Testis (tissue), 3 donors: ENCODE results near the gene KIF2A. TPM values are rescaled to one million over a fixed set of nuclear protein-coding genes. Genes with fewer than 3 reads are reported as not detected.

Experiments used
- DNase-seq: peaks from one replicate; pipeline ENCODE4 v3.0.0-alpha.2; 2019
- H3K27ac ChIP-seq, 2 donors: fragments of 200-600 bp; sonication (generic); one replicate each; pipeline ENCODE4 v1.5.1; 2019
- H3K27me3 ChIP-seq: fragments of 200-600 bp; sonication (generic); one replicate; pipeline ENCODE4 v1.5.1; 2019
- H3K36me3 ChIP-seq: fragments of 200-600 bp; sonication (generic); one replicate; pipeline ENCODE4 v1.5.1; 2017; ENCODE audit warnings: low read depth; ENCODE audit errors: missing control alignments
- H3K4me1 ChIP-seq: fragments of 200-600 bp; sonication (generic); one replicate; pipeline ENCODE4 v1.5.1; 2019
- H3K4me3 ChIP-seq, 2 donors: fragments of 200-600 bp; sonication (generic); one replicate each; pipeline ENCODE4 v1.5.1; 2017 to 2019
- H3K9me3 ChIP-seq: fragments of 200-600 bp; sonication (generic); one replicate; pipeline ENCODE4 v1.5.1; 2017
- POLR2A ChIP-seq: fragments of 450-650 bp; IDR thresholded peaks from one replicate; pipeline ENCODE4 v1.6.1; 2017; ENCODE audit warnings: antibody characterized with exemption, mild to moderate bottlenecking, moderate library complexity
- WGBS, 2 donors: methylation state at CpG; one replicate each; pipeline ENCODE4 v1.1.5; 2018; 5-methylcytosine and 5-hydroxymethylcytosine counted together
- intact Hi-C: fragments of 100-400 bp; cut with DNase I; formaldehyde crosslinking; loops from one replicate; pipeline ENCODE4 v1.15.1; 2023; ENCODE audit warnings: low total_unique reads
- polyA plus RNA-seq: library from polyadenylated mRNA; stranded (reverse); fragments of 350-450 nt; fragmentation: Illumina TruSeq; extraction: RNeasy Lipid Tissue Mini Kit (QIAGEN cat#74804); gene quantifications from one replicate; pipeline ENCODE4 v1.2.3, GENCODE V29; 2014; ENCODE audit warnings: low read depth, low replicate concordance; ENCODE audit not compliant: insufficient read depth
- total RNA-seq, 2 donors: library from RNA; depleted of rRNA; stranded (reverse); fragments of >200 nt; gene quantifications; one replicate each; pipeline ENCODE4 v1.2.3, GENCODE V29; 2016
- TF ChIP-seq, protein P1 (sequence below), 3 experiments: fragments of 450-650 bp in 2 of 3; fragments of 200-600 bp in 1 of 3; sonication (generic) in 1 of 3; IDR thresholded peaks; one replicate each; pipeline ENCODE4 v1.5.1; 2016 to 2019; ENCODE audit warnings: antibody characterized with exemption in 3 of 3, mild to moderate bottlenecking in 2 of 3, moderate library complexity in 1 of 3

KIF2A gene
- total and polyA plus RNA-seq, 3 donors from 2014 or later, result 80.0 to 91.5 (median 86.5) TPM

DNA sequence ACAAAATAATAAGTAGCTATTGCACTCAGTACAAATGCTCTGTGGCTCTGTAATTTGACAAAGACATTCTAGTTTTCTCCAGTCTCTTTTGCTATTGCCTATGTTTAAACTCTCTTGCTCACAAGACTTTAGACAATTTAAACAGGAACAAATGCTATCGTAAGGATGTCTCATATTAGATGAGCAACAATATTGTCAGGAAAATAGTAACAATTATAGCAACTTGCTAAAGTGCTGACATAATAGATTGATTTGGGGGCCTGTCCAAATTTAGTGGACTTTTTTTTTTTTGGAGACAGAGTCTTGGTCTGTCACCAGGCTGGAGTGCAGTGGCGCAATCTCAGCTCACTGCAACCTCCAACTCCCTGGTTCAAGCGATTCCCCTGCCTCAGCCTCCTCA lies 11.8 kb downstream of the KIF2A start:
- intact Hi-C loops, result no loop called here
- Histone ChIP-seq H3K36me3 (no peaks in the 10 kb centered on the region), H3K4me3 (no peak overlapping the region), H3K9me3 (no peaks in the 10 kb centered on the region), H3K27me3 (no peaks in the 10 kb centered on the region), H3K4me1 (no peaks in the 10 kb centered on the region), H3K27ac (no peak overlapping the region)
- TF ChIP-seq, protein P1, sequence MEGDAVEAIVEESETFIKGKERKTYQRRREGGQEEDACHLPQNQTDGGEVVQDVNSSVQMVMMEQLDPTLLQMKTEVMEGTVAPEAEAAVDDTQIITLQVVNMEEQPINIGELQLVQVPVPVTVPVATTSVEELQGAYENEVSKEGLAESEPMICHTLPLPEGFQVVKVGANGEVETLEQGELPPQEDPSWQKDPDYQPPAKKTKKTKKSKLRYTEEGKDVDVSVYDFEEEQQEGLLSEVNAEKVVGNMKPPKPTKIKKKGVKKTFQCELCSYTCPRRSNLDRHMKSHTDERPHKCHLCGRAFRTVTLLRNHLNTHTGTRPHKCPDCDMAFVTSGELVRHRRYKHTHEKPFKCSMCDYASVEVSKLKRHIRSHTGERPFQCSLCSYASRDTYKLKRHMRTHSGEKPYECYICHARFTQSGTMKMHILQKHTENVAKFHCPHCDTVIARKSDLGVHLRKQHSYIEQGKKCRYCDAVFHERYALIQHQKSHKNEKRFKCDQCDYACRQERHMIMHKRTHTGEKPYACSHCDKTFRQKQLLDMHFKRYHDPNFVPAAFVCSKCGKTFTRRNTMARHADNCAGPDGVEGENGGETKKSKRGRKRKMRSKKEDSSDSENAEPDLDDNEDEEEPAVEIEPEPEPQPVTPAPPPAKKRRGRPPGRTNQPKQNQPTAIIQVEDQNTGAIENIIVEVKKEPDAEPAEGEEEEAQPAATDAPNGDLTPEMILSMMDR (IDR thresholded peaks at IDR 0.05), result no peak
- TF ChIP-seq POLR2A, result no peak
- DNase-seq, result no peak
- WGBS, 2 donors, result 83 to 87% methylated on average over 3 of the region's 3 CpGs

- no peak overlapping the region for H3K4me3 ChIP-seq
- intact Hi-C loops, result no loop called here
- H3K27me3 ChIP-seq, result no peaks in the 10 kb centered on the region
- DNase-seq, result no peak
- H3K4me1 ChIP-seq, result no peaks in the 10 kb centered on the region
- no peaks in the 10 kb centered on the region for H3K9me3 ChIP-seq
- H3K27ac ChIP-seq, result no peak overlapping the region
- 43 to 56% methylated on average over 1 of the region's 1 CpG for WGBS, 2 donors
- no peaks in the 10 kb centered on the region for H3K36me3 ChIP-seq
- TF ChIP-seq, protein P1 (IDR thresholded peaks at IDR 0.05), result no peak
- TF ChIP-seq POLR2A, result no peak
These were observed 16.5 kb downstream of the KIF2A start for GRCh38 chr5:62322484-62322883.

GRCh38 chr5:62326302-62326701 lies 20.3 kb downstream of the KIF2A start:
- Histone ChIP-seq H3K36me3 (no peaks in the 10 kb centered on the region), H3K27me3 (no peaks in the 10 kb centered on the region), H3K9me3 (no peaks in the 10 kb centered on the region), H3K27ac (no peak overlapping the region), H3K4me1 (no peaks in the 10 kb centered on the region), H3K4me3 (no peak overlapping the region)
- TF ChIP-seq, protein P1 (IDR thresholded peaks at IDR 0.05), result no peak
- TF ChIP-seq POLR2A, result no peak
- 89 to 91% methylated on average over 1 of the region's 1 CpG for WGBS, 2 donors
- intact Hi-C loops, result no loop called here
- DNase-seq, result no peak

DNA sequence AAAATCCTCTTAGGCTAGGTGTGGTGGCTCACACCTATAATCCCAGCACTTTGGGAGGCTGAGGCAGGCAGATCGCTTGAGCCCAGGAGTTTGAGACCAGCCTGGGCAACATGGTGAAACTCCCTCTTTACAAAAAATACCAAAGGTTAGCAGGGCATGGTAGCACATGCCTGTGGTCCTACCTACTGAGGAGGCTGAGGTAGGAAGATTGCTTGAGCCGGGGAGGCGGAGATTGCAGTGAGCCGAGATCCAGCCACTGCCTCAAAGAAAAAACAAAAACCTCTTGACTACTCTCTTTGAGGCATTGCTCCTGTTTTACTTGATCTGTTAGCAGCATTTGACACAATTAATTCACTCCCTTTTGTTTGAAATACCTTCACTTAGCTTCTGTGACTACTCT lies 20.7 kb downstream of the KIF2A start:
- no peak for TF ChIP-seq POLR2A
- TF ChIP-seq, protein P1 (IDR thresholded peaks at IDR 0.05), result no peak
- H3K4me1 ChIP-seq, result no peaks in the 10 kb centered on the region
- 89 to 91% methylated on average over 4 of the region's 4 CpGs for WGBS, 2 donors

DNA sequence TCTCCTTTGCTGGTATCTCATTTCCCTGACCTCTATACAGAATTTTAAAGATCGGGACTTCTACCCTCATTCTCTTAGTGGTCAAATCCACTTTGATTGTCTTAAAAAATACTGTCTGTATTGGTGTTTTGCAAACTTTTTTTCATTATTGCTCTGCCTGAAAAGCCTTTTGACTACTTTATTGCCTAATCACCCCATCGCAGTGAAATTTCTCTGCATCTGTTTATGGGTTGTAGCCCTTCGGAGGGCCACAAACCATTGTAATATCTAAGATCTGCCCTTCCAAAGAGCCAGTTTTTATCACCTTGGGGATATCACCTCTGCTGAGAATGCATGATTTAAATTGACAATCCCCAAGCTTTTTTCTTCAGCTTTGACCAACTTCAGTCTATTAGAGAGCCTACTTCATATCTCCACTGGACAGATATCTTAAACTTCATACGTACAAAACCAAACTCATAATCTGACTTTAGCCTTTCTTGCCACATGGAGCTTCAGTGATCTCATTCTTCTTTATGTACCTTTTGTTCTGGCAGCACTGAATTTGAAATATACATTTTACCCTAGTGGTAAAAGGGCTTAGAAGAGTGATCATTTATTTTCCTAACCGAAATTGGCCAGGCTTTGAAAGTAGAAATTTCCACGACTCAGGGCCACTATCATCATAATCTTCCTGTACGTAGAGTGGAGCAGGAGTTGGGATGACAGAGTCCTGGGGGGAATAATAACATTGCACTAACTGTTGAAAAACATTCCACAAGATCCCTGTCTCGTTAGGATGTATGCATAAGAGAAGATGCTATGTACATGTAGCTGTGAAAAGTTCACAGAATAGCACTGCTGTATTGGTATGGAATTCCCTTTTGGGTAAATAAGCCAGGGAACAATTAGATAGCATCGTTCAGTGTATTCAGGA lies 21.4 kb downstream of the KIF2A start:
- H3K27me3 ChIP-seq, result no peaks in the 10 kb centered on the region
- TF ChIP-seq POLR2A, result no peak
- TF ChIP-seq, protein P1 (IDR thresholded peaks at IDR 0.05), result no peak
- 78 to 87% methylated on average over 9 of the region's 9 CpGs for WGBS, 2 donors
- H3K9me3 ChIP-seq, result no peaks in the 10 kb centered on the region
- DNase-seq, result no peak
- no peak overlapping the region for H3K4me3 ChIP-seq
- no peaks in the 10 kb centered on the region for H3K4me1 ChIP-seq
- H3K27ac ChIP-seq, result no peak overlapping the region
- no peaks in the 10 kb centered on the region for H3K36me3 ChIP-seq
- intact Hi-C loops, result no loop called here

More for the DNA sequence above, 20.7 kb downstream of the KIF2A start:
- H3K36me3 ChIP-seq, result no peaks in the 10 kb centered on the region
- intact Hi-C loops, result no loop called here
- no peaks in the 10 kb centered on the region for H3K9me3 ChIP-seq
- H3K27me3 ChIP-seq, result no peaks in the 10 kb centered on the region
- no peak for DNase-seq
- H3K4me3 ChIP-seq, result no peak overlapping the region
- H3K27ac ChIP-seq, result no peak overlapping the region
